Choroid plexus epithelial cell (primary cell): ENCODE results near the gene CAPN15.
A peak's percentile ranks its signal among the peaks of the same experiment; 100 is the strongest.

Experiments used
- DNase-seq: peaks from one replicate; pipeline ENCODE4 v3.0.0-alpha.2; 2010; ENCODE audit warnings: low read depth
- H3K4me3 ChIP-seq: 2 replicates; pipeline ENCODE4 v1.5.1; 2011; ENCODE audit warnings: low read depth, mild to moderate bottlenecking, control low read depth, low read length, moderate library complexity
- TF ChIP-seq, protein P1 (sequence below): conservative IDR thresholded peaks from 2 replicates; pipeline ENCODE4 v1.5.1; 2011; ENCODE audit warnings: low read depth, mild to moderate bottlenecking, control low read depth, inconsistent platforms, low read length, moderate library complexity

CAPN15 gene

DNA sequence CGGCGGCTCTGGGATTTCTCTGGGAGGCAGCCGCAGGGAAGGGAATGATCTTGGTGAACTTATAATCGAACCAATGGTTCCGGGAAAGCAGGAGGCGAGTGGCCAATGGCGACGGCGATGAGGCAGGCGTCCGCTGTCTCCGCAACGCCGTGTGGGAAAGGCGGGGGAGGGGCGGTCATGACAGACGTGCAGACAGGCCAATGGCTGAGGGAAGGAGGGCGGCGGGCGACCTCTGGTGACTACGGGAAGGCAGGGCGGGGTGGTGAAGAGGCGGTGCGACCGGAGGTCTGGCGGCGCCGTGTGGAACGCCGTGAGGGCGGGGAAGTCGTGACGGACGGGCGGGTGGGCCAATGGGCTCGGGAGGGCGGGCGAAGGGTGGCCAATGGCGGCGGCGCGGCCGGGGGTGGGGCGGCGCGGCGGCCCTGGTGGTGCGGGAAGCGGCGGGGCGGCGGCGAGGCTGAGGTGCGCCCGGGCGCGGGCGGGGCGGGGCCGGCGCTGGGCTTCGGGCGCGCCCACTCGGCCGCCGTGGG is 62.2 kb downstream of the CAPN15 start, which contains the start of gene RAB40C:
TSS of gene RAB40C (plus strand) at position 409 of the 530 bp plus-strand sequence. CDS start 226 bp downstream, outside the sequence.
- TF ChIP-seq, protein P1, sequence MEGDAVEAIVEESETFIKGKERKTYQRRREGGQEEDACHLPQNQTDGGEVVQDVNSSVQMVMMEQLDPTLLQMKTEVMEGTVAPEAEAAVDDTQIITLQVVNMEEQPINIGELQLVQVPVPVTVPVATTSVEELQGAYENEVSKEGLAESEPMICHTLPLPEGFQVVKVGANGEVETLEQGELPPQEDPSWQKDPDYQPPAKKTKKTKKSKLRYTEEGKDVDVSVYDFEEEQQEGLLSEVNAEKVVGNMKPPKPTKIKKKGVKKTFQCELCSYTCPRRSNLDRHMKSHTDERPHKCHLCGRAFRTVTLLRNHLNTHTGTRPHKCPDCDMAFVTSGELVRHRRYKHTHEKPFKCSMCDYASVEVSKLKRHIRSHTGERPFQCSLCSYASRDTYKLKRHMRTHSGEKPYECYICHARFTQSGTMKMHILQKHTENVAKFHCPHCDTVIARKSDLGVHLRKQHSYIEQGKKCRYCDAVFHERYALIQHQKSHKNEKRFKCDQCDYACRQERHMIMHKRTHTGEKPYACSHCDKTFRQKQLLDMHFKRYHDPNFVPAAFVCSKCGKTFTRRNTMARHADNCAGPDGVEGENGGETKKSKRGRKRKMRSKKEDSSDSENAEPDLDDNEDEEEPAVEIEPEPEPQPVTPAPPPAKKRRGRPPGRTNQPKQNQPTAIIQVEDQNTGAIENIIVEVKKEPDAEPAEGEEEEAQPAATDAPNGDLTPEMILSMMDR: peak; percentile 23

DNA sequence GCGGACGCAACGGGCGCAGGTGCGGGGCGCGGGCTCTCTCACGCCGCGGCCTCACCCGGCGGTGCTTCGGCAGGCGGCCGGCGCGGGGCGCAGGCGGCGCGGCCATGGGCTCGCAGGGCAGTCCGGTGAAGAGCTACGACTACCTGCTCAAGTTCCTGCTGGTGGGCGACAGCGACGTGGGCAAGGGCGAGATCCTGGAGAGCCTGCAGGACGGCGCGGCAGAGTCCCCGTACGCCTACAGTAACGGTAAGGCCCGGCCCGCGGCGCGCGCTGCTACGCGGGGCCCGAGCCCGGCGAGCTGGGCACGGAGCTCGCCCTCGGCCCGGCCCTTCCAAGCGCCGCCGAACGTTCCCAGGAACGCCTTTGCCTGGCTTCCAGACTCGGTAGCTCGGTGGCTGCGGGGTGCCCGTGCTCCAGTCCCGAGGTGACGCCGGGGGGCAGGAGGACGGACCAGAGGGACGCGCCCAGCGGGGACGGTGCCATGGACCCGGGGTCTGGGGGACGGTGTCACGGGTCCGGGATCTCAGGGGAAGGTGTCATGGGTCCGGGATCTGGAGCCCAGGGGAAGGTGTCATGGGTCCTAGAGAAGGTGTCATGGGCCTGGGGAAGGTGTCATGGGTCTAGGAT is 62.8 kb downstream of the CAPN15 start:
- peak; percentile 64 for DNase-seq
- peak overlapping the region; percentile 77 for H3K4me3 ChIP-seq

More for the DNA sequence above, 62.2 kb downstream of the CAPN15 start, which contains the start of gene RAB40C:
- peak within 1 kb of the TSS; percentile 93 for H3K4me3 ChIP-seq
- peak; percentile 99 for DNase-seq

DNA sequence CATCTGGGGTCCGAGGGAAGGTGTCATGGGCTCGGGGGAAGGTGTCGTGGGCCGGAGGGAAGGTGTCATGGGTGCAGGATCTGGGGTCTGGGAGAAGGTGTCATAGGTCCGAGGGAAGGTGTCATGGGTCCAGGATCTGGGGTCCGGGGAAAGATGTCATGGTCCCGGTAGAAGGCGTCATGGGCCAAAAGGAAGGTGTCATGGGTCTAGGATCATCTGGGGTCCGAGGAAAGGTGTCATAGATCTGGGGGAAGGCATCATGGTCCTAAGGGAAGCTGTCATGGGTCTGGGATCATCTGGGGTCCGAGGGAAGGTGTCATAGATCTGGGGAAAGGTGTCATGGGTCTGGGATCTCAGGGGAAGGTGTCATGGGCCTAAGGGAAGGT is 63.3 kb downstream of the CAPN15 start:
- TF ChIP-seq, protein P1: no peak
- no peak for DNase-seq
- H3K4me3 ChIP-seq: peak overlapping the region; percentile 77

More for the DNA sequence above, 62.8 kb downstream of the CAPN15 start:
- TF ChIP-seq, protein P1: no peak

DNA sequence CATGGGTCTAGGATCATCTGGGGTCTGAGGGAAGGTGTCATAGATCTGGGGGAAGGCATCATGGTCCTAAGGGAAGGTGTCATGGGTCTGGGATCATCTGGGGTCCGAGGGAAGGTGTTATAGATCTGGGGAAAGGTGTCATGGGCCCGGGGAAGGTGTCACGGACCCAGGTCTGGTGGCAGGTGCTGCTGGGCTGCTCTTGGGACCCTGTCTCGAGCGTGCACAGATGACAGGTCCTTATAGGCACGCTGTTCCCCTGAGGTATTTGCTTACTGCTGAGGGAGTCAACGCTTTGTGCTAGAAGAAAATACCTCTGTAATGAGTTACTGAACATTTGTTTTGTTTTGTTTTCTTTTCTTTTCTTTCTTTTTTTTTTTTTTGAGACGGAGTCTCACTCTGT is 63.7 kb downstream of the CAPN15 start:
- TF ChIP-seq, protein P1: no peak
- no peak for DNase-seq
- no peak overlapping the region for H3K4me3 ChIP-seq

DNA sequence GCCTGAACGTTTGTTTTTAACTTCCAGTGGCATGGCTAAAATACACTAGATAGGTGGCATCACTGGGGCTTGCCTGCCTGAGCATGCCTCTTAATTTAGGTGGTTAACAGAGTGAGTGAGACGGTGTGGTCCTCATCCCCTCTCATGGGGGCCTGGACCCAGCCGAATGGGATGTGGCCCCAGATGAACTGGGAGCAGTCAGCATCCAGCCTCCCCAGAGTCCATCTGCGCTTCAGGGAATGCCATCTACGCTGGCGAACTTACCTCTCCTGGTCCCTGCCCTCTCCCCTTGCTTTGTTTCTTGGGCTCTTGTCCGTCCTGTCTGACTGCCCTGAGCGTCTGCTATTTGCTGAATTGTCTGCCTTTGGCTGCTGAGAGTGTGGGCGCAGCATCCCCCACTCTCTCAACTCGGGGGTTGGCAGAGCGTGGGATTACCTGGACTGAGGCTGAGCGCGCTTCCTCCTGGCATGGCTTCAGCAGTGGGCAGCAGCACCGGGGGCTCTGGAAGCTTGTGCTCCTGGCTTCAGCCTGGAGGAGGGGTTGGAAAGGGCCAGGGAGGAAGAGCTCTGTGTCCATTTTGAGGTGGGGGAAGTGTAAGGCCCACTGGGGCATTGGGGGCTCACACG is 64.5 kb downstream of the CAPN15 start:
- no peak for DNase-seq
- H3K4me3 ChIP-seq: no peak overlapping the region
- TF ChIP-seq, protein P1: no peak

DNA sequence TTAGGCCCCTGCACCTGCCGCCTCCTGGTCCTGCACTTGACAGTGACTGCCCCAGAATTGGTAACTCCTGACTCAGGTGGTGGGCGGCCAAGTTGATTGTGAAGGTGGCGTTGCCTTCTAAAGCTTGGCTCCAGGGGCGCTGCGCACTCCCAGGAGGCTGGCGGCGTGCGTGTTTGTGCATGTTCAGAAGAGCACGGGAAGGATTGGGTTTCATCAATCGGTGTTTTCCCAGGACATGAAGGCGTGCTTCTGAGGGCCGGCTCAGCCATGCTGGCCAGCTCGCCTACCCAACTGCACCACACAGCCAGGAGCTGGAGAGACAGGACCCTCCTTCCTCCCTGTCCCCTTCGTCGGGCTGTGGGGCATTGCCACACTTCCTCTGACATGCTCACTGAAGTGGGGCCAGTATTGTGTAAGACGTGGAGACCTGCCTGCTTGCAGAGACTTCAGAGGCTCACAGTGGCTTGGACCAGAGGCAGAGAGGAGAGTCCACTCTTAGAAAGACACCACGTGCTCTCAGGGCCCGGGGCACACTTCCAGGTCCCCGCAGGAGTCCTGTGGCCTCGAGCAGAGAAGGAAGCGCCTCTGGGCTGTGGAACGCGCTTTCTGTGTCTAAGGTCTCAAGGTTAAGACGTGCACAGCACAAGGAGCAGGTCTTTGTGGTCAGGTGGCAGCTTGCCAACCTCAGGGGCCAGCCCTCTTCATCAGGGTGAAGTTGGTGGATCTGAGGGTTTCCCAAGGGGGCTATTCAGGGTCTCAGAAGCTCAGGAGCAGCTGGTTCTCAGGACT is 65.2 kb downstream of the CAPN15 start:
- peak; percentile 83 for DNase-seq
- H3K4me3 ChIP-seq: no peak overlapping the region
- TF ChIP-seq, protein P1: no peak
